SHP77 (cell line): Measurements from ENCODE around the gene RGP1.
A peak's percentile ranks its signal among the peaks of the same experiment; 100 is the strongest.

ENCODE experiments used
- DNase-seq, 2 experiments: peaks; one replicate each; lab custom pipeline; 2025; lab: John Stamatoyannopoulos, UW

Gene RGP1

GRCh38 chr9:35723426-35723825 is 25.7 kb upstream of the RGP1 start:
- no peak for DNase-seq

GRCh38 chr9:35723908-35724307 is 25.2 kb upstream of the RGP1 start:
- no peak for DNase-seq

GRCh38 chr9:35725362-35725761 is 23.7 kb upstream of the RGP1 start:
- DNase-seq, result no peak

GRCh38 chr9:35726931-35727330 is 22.2 kb upstream of the RGP1 start:
- no peak for DNase-seq

- no peak for DNase-seq
Measured at GRCh38 chr9:35727676-35728040, 21.4 kb upstream of the RGP1 start.

GRCh38 chr9:35728041-35728971 is 20.8 kb upstream of the RGP1 start:
- DNase-seq, result no peak

GRCh38 chr9:35729101-35729500 is 20.0 kb upstream of the RGP1 start:
- no peak for DNase-seq

GRCh38 chr9:35729700-35730485 is 19.2 kb upstream of the RGP1 start:
- peak; percentile 5 to 37 for DNase-seq

- DNase-seq, result no peak
Measured at GRCh38 chr9:35730486-35730854, 18.6 kb upstream of the RGP1 start.

GRCh38 chr9:35731415-35732184 is 17.5 kb upstream of the RGP1 start:
- no peak for DNase-seq

GRCh38 chr9:35732185-35732799 is 16.8 kb upstream of the RGP1 start, which contains the start of the genes CREB3 and TLN1:
Gene CREB3, plus strand, starts transcription at chr9:35732666. Its CDS starts 107 bp downstream, at chr9:35732773.
Gene TLN1, minus strand, starts transcription at chr9:35732195. Its CDS starts 6,501 bp downstream, at chr9:35725694.
- peak; percentile 91 to 93 for DNase-seq

- peak; percentile 24 to 49 for DNase-seq
Measured at GRCh38 chr9:35732800-35733541, 16.1 kb upstream of the RGP1 start.

- no peak for DNase-seq
Measured at GRCh38 chr9:35734096-35734495, 15.0 kb upstream of the RGP1 start.

- peak; percentile 23 to 49 for DNase-seq
Measured at GRCh38 chr9:35736201-35736633, 12.9 kb upstream of the RGP1 start.

GRCh38 chr9:35737143-35737542 is 11.9 kb upstream of the RGP1 start:
- no peak for DNase-seq

GRCh38 chr9:35738186-35738585 is 10.9 kb upstream of the RGP1 start:
- DNase-seq, result no peak

- no peak for DNase-seq
Measured at GRCh38 chr9:35738924-35739323, 10.2 kb upstream of the RGP1 start.

- DNase-seq, result no peak
Measured at GRCh38 chr9:35740243-35740642, 8.8 kb upstream of the RGP1 start.

- no peak for DNase-seq
Measured at GRCh38 chr9:35741740-35742139, 7.3 kb upstream of the RGP1 start.

GRCh38 chr9:35743452-35743851 is 5.6 kb upstream of the RGP1 start:
- no peak for DNase-seq
